GM18505 (cell line): ENCODE measurements around the gene GCM1.
A peak's percentile ranks its signal among the peaks of the same experiment; 100 is the strongest.

Experiments
- ATAC-seq: cut with Tn5 transposase; IDR thresholded peaks from one replicate; pipeline ENCODE4 v1.9.1; 2021; ENCODE audit not compliant: unreplicated experiment
- POLR2A ChIP-seq: IDR thresholded peaks from 4 replicates; pipeline ENCODE4 v1.6.1; 2011; ENCODE audit warnings: borderline replicate concordance; ENCODE audit not compliant: insufficient read depth, insufficient read length; ENCODE audit errors: extremely low read depth

The GCM1 gene

GRCh38 chr6:53148684-53149083 lies at the start of gene GCM1:
Gene GCM1 (minus strand): TSS chr6:53148841. CDS start chr6:53145632, 3,209 bp downstream.
- no peak for ATAC-seq
- no peak for TF ChIP-seq POLR2A

GRCh38 chr6:53197553-53197952 lies 48.9 kb upstream of the GCM1 start:
- no peak for TF ChIP-seq POLR2A
- ATAC-seq = no peak

GRCh38 chr6:53195048-53195447 lies 46.4 kb upstream of the GCM1 start:
- ATAC-seq = no peak
- no peak for TF ChIP-seq POLR2A

- no peak for ATAC-seq
- TF ChIP-seq POLR2A = no peak
These were observed 44.1 kb upstream of the GCM1 start for GRCh38 chr6:53192682-53193188.

GRCh38 chr6:53189554-53189953 lies 40.9 kb upstream of the GCM1 start:
- no peak for ATAC-seq

GRCh38 chr6:53188833-53189232 lies 40.2 kb upstream of the GCM1 start:
- TF ChIP-seq POLR2A = no peak
- ATAC-seq = no peak

More at GRCh38 chr6:53189554-53189953, 40.9 kb upstream of the GCM1 start:
- no peak for TF ChIP-seq POLR2A

GRCh38 chr6:53180678-53181077 lies 32.0 kb upstream of the GCM1 start:
- no peak for ATAC-seq
- TF ChIP-seq POLR2A = no peak

- no peak for TF ChIP-seq POLR2A
- ATAC-seq = no peak
These were observed 31.5 kb upstream of the GCM1 start for GRCh38 chr6:53179961-53180651.

- TF ChIP-seq POLR2A = no peak
- no peak for ATAC-seq
These were observed 30.3 kb upstream of the GCM1 start for GRCh38 chr6:53178837-53179432.

GRCh38 chr6:53175027-53175426 lies 26.4 kb upstream of the GCM1 start:
- ATAC-seq = no peak
- no peak for TF ChIP-seq POLR2A

GRCh38 chr6:53172468-53172803 lies 23.8 kb upstream of the GCM1 start:
- ATAC-seq = no peak
- TF ChIP-seq POLR2A = no peak

- TF ChIP-seq POLR2A = no peak
- ATAC-seq = peak; percentile 92
These were observed 23.2 kb upstream of the GCM1 start for GRCh38 chr6:53171605-53172467.

GRCh38 chr6:53168516-53169267 lies 20.1 kb upstream of the GCM1 start:
- no peak for ATAC-seq
- TF ChIP-seq POLR2A = no peak
